A673 (cell line): ENCODE data around the gene APOBEC4. TPM values are rescaled to one million over a fixed set of nuclear protein-coding genes. Genes with fewer than 3 reads are reported as not detected.

Experiments
- BruUV-seq: library from RNA; stranded (reverse); fragments of 400-500 nt; replicated peaks from 2 replicates; lab custom pipeline; 2021; lab: Mats Ljungman, UMichigan
- CTCF ChIA-PET: fragments of 300-600 bp; sonication (Branson Sonifier 250); formaldehyde crosslinking; loops from one replicate; lab custom pipeline; 2022; ENCODE audit warnings: antibody characterized with exemption; lab: Charles Lee
- POLR2A ChIA-PET: fragments of 300-600 bp; sonication (Branson Sonifier 250); formaldehyde crosslinking; loops from one replicate; lab custom pipeline; 2022; ENCODE audit warnings: antibody characterized with exemption; ENCODE audit not compliant: low non-redundant PET; lab: Charles Lee
- DNase-seq: peaks from one replicate; pipeline ENCODE4 v3.0.0-alpha.2; 2015; ENCODE audit warnings: low spot score
- H3K27ac ChIP-seq: fragments of 200-600 bp; sonication (generic); 2 replicates; pipeline ENCODE4 v1.5.1; 2016; ENCODE audit warnings: mixed run types, low read depth, mild to moderate bottlenecking, mixed read lengths, antibody characterized with exemption, low read length; ENCODE audit not compliant: poor library complexity, severe bottlenecking
- H3K27me3 ChIP-seq: fragments of 200-600 bp; sonication (generic); replicated peaks from 2 replicates; pipeline ENCODE4 v1.6.1; 2017; ENCODE audit warnings: mixed run types, low read depth, mild to moderate bottlenecking, mixed read lengths, antibody characterized with exemption, low read length; ENCODE audit not compliant: insufficient read depth, poor library complexity
- H3K36me3 ChIP-seq: fragments of 200-600 bp; sonication (generic); 2 replicates; pipeline ENCODE4 v1.6.1; 2016; ENCODE audit warnings: mixed run types, mild to moderate bottlenecking, mixed read lengths, antibody characterized with exemption, low read length; ENCODE audit not compliant: insufficient read depth, poor library complexity, severe bottlenecking
- H3K4me1 ChIP-seq: fragments of 200-600 bp; sonication (generic); 2 replicates; pipeline ENCODE4 v1.6.1; 2017; ENCODE audit warnings: mixed run types, mild to moderate bottlenecking, mixed read lengths, antibody characterized with exemption, low read length; ENCODE audit not compliant: insufficient read depth, poor library complexity, severe bottlenecking
- H3K4me3 ChIP-seq: fragments of 200-600 bp; sonication (generic); 2 replicates; pipeline ENCODE4 v1.5.1; 2016; ENCODE audit warnings: low read depth, mixed run types, mild to moderate bottlenecking, mixed read lengths, low read length; ENCODE audit not compliant: poor library complexity, severe bottlenecking
- H3K9me3 ChIP-seq: fragments of 200-600 bp; sonication (generic); 2 replicates; pipeline ENCODE4 v1.6.1; 2016; ENCODE audit warnings: mixed run types, low read depth, mild to moderate bottlenecking, mixed read lengths, antibody characterized with exemption, low read length; ENCODE audit not compliant: poor library complexity, severe bottlenecking
- CTCF ChIP-seq: fragments of 300-800, 200-600 bp; sonication (generic); conservative IDR thresholded peaks from 2 replicates; pipeline ENCODE4 v1.5.1; 2017; ENCODE audit warnings: low read depth, mild to moderate bottlenecking, antibody characterized with exemption, low read length, moderate library complexity, mixed read lengths
- EZH2 ChIP-seq: fragments of 200-600 bp; sonication (generic); IDR thresholded peaks from 2 replicates; pipeline ENCODE4 v1.6.1; 2017; ENCODE audit warnings: borderline replicate concordance, low read depth, mild to moderate bottlenecking, mixed read lengths, antibody characterized with exemption, low read length; ENCODE audit not compliant: poor library complexity, severe bottlenecking
- intact Hi-C: fragments of 100-400 bp; cut with micrococcal nuclease; formaldehyde crosslinking; loops from one replicate; pipeline ENCODE4 v1.10.0; 2022; ENCODE audit not compliant: unreplicated experiment
- total RNA-seq: library from RNA; stranded (reverse); gene quantifications from 2 replicates; pipeline ENCODE4 v1.2.3, GENCODE V29; 2021

Gene APOBEC4
- total RNA-seq, 1 experiment from 2014 or later, result not detected

GRCh38 chr1:183648042-183648441, 5.1 kb downstream of the APOBEC4 start:
- BruUV-seq, result no TSS peak
- H3K9me3 ChIP-seq, result no peaks in the 10 kb centered on the region
- no peaks in the 10 kb centered on the region for H3K36me3 ChIP-seq
- no peak for TF ChIP-seq CTCF
- TF ChIP-seq EZH2, result no peak
- DNase-seq, result no peak
- H3K4me3 ChIP-seq, result no peak overlapping the region
- peak overlapping the region; percentile 14 for H3K27ac ChIP-seq
- ChIA-PET CTCF (no interaction called here), POLR2A (interaction anchor here (0.5 kb wide), 1 partner anchor 130 kb away, joined by 9 read pairs; no protein-coding TSS in a partner anchor)
- no peaks in the 10 kb centered on the region for H3K27me3 ChIP-seq
- peaks cover 33% of the 10 kb centered on the region for H3K4me1 ChIP-seq
- intact Hi-C loops, result no loop called here

- CTCF ChIA-PET, result no interaction called here
- H3K27ac ChIP-seq, result no peak overlapping the region
- peaks cover 22% of the 10 kb centered on the region for H3K4me1 ChIP-seq
- H3K4me3 ChIP-seq, result no peak overlapping the region
- no peak for DNase-seq
- POLR2A ChIA-PET, result interaction anchor here (0.7 kb wide), 1 partner anchor 244 kb away, joined by 3 read pairs; no protein-coding TSS in a partner anchor
- intact Hi-C loops, result no loop called here
- TF ChIP-seq CTCF (no peak), EZH2 (no peak)
- H3K36me3 ChIP-seq, result no peaks in the 10 kb centered on the region
- no TSS peak for BruUV-seq
- no peaks in the 10 kb centered on the region for H3K27me3 ChIP-seq
- H3K9me3 ChIP-seq, result no peaks in the 10 kb centered on the region
These were observed 6.3 kb downstream of the APOBEC4 start for GRCh38 chr1:183646776-183647175.

GRCh38 chr1:183645531-183645930, 7.6 kb downstream of the APOBEC4 start:
- Histone ChIP-seq H3K4me1 (peaks cover 16% of the 10 kb centered on the region), H3K9me3 (no peaks in the 10 kb centered on the region), H3K27me3 (no peaks in the 10 kb centered on the region), H3K4me3 (no peak overlapping the region), H3K27ac (no peak overlapping the region), H3K36me3 (no peaks in the 10 kb centered on the region)
- TF ChIP-seq CTCF, result no peak
- no peak for TF ChIP-seq EZH2
- ChIA-PET CTCF (no interaction called here), POLR2A (no interaction called here)
- no TSS peak for BruUV-seq
- intact Hi-C loops, result no loop called here
- no peak for DNase-seq
